ENCODE data around the gene MED9. TPM values are rescaled to one million over a fixed set of nuclear protein-coding genes. Genes with fewer than 3 reads are reported as not detected.
A peak's percentile ranks its signal among the peaks of the same experiment; 100 is the strongest.

Gene MED9
- total RNA-seq, 3 donors from 2014 or later (not counting 1 experiment from before 2014, with no cell fraction given): 19.8 to 23.5 (median 22.3) TPM

DNA sequence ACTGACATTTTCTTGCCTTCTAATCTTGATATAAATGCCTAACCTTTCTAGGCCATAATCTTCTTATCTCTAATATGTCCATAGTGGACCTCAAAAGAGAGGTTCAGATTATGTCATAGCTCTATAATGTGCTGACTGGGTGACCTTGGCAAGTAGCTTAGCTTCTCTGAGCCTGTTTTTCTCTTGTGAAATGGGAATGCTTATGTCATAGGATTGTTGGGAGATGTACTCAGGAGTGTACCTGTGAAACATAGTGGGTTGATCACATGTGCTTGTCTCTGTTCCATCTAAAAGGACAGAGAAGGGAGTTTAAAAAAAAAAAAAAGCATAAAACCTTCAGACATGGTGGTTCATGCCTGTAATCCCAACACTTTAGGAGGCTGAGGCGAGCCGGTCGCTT is 2.4 kb downstream of the MED9 start:
- intact Hi-C loops (cut with micrococcal nuclease): no loop called here
- Histone ChIP-seq H3K27me3 (ENCODE audit: control insufficient read depth, insufficient read depth, low read length) (no peaks in the 10 kb centered on the region), H3K27ac (ENCODE audit: low read length) (no peak overlapping the region), H3K36me3 (ENCODE audit: control insufficient read depth, insufficient read depth, low read length) (no peaks in the 10 kb centered on the region), H3K4me1 (ENCODE audit: control insufficient read depth, insufficient read depth, low read length) (peaks cover 19% of the 10 kb centered on the region), H3K9me3 (ENCODE audit: control insufficient read depth, insufficient read depth, low read length) (no peaks in the 10 kb centered on the region), H3K4me3 (ENCODE audit: low read length) (no peak overlapping the region)
- Mint-ChIP-seq H3K9me3 (no peaks in the 10 kb centered on the region), H3K4me3 (peak overlapping the region; percentile 45), H3K27ac (peak overlapping the region in 1 of 2 donors; percentile 86), H3K36me3 (no peaks in the 10 kb centered on the region), H3K27me3 (ENCODE audit: low read depth in 2 of 2) (peaks cover 0 to 4% of the 10 kb centered on the region in 2 donors), H3K4me1 (peaks cover 30 to 59% of the 10 kb centered on the region in 2 donors)
- 100% methylated on average over 3 of the region's 3 CpGs for WGBS (ENCODE audit: insufficient coverage)
- DNase-seq (no peak), ATAC-seq (no peak)
- TF ChIP-seq, protein P1, sequence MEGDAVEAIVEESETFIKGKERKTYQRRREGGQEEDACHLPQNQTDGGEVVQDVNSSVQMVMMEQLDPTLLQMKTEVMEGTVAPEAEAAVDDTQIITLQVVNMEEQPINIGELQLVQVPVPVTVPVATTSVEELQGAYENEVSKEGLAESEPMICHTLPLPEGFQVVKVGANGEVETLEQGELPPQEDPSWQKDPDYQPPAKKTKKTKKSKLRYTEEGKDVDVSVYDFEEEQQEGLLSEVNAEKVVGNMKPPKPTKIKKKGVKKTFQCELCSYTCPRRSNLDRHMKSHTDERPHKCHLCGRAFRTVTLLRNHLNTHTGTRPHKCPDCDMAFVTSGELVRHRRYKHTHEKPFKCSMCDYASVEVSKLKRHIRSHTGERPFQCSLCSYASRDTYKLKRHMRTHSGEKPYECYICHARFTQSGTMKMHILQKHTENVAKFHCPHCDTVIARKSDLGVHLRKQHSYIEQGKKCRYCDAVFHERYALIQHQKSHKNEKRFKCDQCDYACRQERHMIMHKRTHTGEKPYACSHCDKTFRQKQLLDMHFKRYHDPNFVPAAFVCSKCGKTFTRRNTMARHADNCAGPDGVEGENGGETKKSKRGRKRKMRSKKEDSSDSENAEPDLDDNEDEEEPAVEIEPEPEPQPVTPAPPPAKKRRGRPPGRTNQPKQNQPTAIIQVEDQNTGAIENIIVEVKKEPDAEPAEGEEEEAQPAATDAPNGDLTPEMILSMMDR (IDR thresholded peaks at IDR 0.05): no peak

DNA sequence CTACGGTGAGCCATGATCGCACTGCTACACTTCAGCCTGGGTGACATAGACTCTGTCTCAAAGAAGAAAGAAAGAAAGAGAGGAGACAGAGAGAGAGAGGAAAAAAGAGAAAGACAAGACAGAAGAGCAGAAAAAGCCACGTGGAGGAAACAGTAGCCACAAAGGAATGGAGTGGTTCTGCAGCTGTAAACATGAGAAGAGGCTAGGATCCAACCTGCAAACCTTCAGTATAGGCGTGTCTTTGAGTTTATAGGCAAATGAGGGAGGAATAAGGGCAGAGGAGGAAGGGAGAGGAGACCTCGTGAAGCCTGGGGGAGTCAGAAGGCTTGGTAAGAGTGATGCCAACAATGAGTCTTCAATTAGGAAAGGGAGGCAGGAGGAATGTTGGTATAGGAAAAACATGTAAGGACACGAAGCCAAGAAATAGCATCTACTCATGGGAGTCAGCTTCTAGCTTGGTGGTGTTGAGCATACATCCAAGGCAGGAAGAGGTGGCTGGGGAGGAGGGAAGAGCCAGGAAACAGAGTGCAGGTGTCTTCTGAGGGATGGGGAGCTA is 3.9 kb downstream of the MED9 start:
- H3K4me1 ChIP-seq (ENCODE audit: control insufficient read depth, insufficient read depth, low read length): peaks cover 19% of the 10 kb centered on the region
- peaks cover 37 to 62% of the 10 kb centered on the region in 2 donors for H3K4me1 Mint-ChIP-seq
- H3K4me3 ChIP-seq (ENCODE audit: low read length): no peak overlapping the region
- TF ChIP-seq, protein P1 (IDR thresholded peaks at IDR 0.05): no peak
- H3K36me3 ChIP-seq (ENCODE audit: control insufficient read depth, insufficient read depth, low read length): peaks cover under 1% of the 10 kb centered on the region
- H3K27me3 Mint-ChIP-seq (ENCODE audit: low read depth in 2 of 2): no peaks in the 10 kb centered on the region
- H3K27ac ChIP-seq (ENCODE audit: low read length): no peak overlapping the region
- H3K4me3 Mint-ChIP-seq: no peak overlapping the region
- no peaks in the 10 kb centered on the region for H3K27me3 ChIP-seq (ENCODE audit: control insufficient read depth, insufficient read depth, low read length)
- H3K9me3 Mint-ChIP-seq: no peaks in the 10 kb centered on the region
- no peaks in the 10 kb centered on the region for H3K9me3 ChIP-seq (ENCODE audit: control insufficient read depth, insufficient read depth, low read length)
- 54% methylated on average over 6 of the region's 6 CpGs for WGBS (ENCODE audit: insufficient coverage)
- DNase-seq: no peak
- intact Hi-C loops (cut with micrococcal nuclease): no loop called here
- H3K36me3 Mint-ChIP-seq: no peaks in the 10 kb centered on the region
- no peak for ATAC-seq
- H3K27ac Mint-ChIP-seq: peak overlapping the region in 1 of 2 donors; percentile 74

DNA sequence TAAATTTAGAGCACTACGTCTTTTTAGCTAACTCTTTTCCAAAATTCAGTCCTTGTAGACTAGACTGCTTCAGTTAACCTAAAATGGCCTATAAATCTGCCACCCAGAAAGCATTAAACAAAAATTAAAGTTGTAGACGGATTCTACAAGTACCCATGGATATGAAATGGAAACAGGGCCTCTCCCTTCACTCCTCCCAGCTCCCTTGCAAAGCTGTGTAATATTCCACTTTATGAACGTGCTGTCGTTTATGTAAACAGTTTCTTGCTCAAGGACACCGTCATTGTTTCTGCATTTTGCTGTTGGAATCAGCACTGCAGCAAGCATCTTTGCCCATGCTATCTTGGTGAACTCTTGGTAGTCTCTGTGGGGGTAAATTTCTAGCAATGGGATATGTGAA is 5.1 kb downstream of the MED9 start:
- H3K27ac ChIP-seq (ENCODE audit: low read length): no peak overlapping the region
- WGBS (ENCODE audit: insufficient coverage): 96% methylated on average over 4 of the region's 5 CpGs
- peaks cover 10% of the 10 kb centered on the region for H3K4me1 ChIP-seq (ENCODE audit: control insufficient read depth, insufficient read depth, low read length)
- Mint-ChIP-seq H3K4me1 (peaks cover 40 to 54% of the 10 kb centered on the region in 2 donors), H3K27me3 (ENCODE audit: low read depth in 2 of 2) (no peaks in the 10 kb centered on the region), H3K27ac (peak overlapping the region in 1 of 2 donors; percentile 1), H3K36me3 (no peaks in the 10 kb centered on the region), H3K9me3 (no peaks in the 10 kb centered on the region), H3K4me3 (no peak overlapping the region)
- ATAC-seq (no peak), DNase-seq (no peak)
- H3K27me3 ChIP-seq (ENCODE audit: control insufficient read depth, insufficient read depth, low read length): no peaks in the 10 kb centered on the region
- TF ChIP-seq, protein P1 (IDR thresholded peaks at IDR 0.05): no peak
- H3K4me3 ChIP-seq (ENCODE audit: low read length): no peak overlapping the region
- peaks cover 2% of the 10 kb centered on the region for H3K36me3 ChIP-seq (ENCODE audit: control insufficient read depth, insufficient read depth, low read length)
- intact Hi-C loops (cut with micrococcal nuclease): no loop called here
- H3K9me3 ChIP-seq (ENCODE audit: control insufficient read depth, insufficient read depth, low read length): no peaks in the 10 kb centered on the region

DNA sequence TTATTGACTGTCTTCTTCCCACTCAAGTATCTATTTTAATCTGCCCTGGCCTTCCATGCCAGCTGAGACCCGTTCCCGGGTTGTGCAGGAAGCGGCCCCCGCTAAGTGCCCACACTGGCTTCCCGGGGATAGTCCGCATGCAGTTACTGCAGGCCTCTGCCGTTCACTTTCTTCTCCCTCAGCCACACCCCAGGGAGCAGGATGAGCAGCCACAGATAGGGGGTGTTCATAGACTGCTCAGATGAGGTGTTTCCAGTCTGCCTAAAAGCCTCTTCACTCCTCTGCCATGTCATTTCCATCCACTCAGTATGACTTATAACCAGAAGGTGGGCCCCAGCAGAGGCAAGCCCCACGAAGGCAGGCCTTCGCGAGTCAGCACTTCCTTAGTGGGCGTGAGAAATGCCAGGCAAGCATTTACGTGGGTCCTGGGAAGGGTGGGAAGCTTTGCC is 7.7 kb downstream of the MED9 start:
- Histone ChIP-seq H3K27ac (ENCODE audit: low read length) (no peak overlapping the region), H3K4me3 (ENCODE audit: low read length) (no peak overlapping the region), H3K27me3 (ENCODE audit: control insufficient read depth, insufficient read depth, low read length) (no peaks in the 10 kb centered on the region), H3K4me1 (ENCODE audit: control insufficient read depth, insufficient read depth, low read length) (no peaks in the 10 kb centered on the region), H3K9me3 (ENCODE audit: control insufficient read depth, insufficient read depth, low read length) (no peaks in the 10 kb centered on the region), H3K36me3 (ENCODE audit: control insufficient read depth, insufficient read depth, low read length) (peaks cover 2% of the 10 kb centered on the region)
- ATAC-seq (no peak), DNase-seq (no peak)
- H3K4me3 Mint-ChIP-seq: no peak overlapping the region
- H3K9me3 Mint-ChIP-seq: no peaks in the 10 kb centered on the region
- H3K27me3 Mint-ChIP-seq (ENCODE audit: low read depth in 2 of 2): no peaks in the 10 kb centered on the region
- no peaks in the 10 kb centered on the region for H3K36me3 Mint-ChIP-seq
- intact Hi-C loops (cut with micrococcal nuclease): no loop called here
- no peak overlapping the region for H3K27ac Mint-ChIP-seq
- peaks cover 33 to 49% of the 10 kb centered on the region in 2 donors for H3K4me1 Mint-ChIP-seq
- TF ChIP-seq, protein P1 (IDR thresholded peaks at IDR 0.05): no peak
- 41% methylated on average over 12 of the region's 12 CpGs for WGBS (ENCODE audit: insufficient coverage)
